ENCODE measurements around the gene KANSL3.

Gene KANSL3

DNA sequence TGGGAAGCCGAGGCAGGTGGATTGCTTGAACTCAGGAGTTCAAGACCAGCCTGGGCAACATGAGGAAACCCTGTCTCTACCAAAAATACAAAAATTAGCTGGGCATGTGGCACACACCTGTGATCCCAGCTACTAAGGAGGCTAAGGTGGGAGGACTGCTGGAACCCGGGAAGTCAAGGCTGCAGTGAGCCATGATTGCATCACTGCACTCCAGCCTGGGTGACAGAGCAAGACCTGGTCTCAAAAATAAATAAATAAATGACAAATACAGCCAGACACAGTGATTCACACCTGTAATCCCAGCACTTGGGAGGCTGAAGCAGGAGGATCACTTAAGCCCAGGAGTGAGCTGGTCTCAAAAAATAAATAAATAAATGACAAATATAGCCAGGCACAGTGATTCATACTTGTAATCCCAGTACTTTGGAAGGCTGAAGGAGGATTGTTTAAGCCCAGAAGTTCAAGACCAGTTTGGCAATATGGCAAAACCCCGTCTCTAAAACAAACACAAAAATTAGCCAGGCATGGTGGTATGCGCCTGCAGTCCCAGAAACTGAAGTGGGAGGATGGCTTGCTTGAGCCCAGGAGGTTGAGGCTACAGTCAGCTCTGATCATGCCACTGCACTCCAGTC is 6.2 kb downstream of the KANSL3 start:
- H3K9ac ChIP-seq (ENCODE audit: low read depth in 1 of 2, low read length in 2 of 2): no peak overlapping the region
- peaks cover 21 to 28% of the 10 kb centered on the region in 2 donors for H3K4me1 ChIP-seq (ENCODE audit: control insufficient read depth in 1 of 2, insufficient read depth in 2 of 2, low read length in 2 of 2)
- H3K27ac ChIP-seq (ENCODE audit: low read depth, low read length): no peak overlapping the region
- H3K4me3 ChIP-seq (ENCODE audit: low read depth in 1 of 2, low read length in 2 of 2): no peak overlapping the region
- peaks cover 14 to 33% of the 10 kb centered on the region in 2 donors for H3K36me3 ChIP-seq (ENCODE audit: control insufficient read depth in 1 of 2, insufficient read depth in 2 of 2, low read length in 2 of 2)
- no peaks in the 10 kb centered on the region for H3K27me3 ChIP-seq (ENCODE audit: control insufficient read depth in 1 of 2, insufficient read depth in 2 of 2, low read length in 2 of 2)
- no peaks in the 10 kb centered on the region for H3K9me3 ChIP-seq (ENCODE audit: control insufficient read depth in 1 of 2, low read length in 2 of 2)

DNA sequence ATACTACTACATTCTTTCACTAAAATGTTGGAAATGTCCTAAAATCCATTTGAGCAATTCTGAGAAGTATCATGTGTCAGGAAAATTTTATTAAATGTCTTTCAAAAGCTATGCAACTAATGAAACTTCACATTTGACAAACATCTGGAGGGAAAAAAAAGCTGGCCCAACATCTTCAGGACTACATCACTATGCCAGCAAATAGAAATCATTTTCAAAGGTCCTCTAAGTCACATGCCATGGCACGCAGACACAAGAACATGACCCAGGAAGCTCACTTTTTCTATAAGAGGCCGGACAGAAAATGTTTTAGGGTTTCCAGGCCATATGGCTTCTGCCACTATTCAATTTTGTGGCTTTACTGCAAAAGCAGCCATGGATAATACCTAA is 11.6 kb downstream of the KANSL3 start:
- no peak overlapping the region for H3K4me3 ChIP-seq (ENCODE audit: low read depth in 1 of 2, low read length in 2 of 2)
- H3K9ac ChIP-seq (ENCODE audit: low read depth in 1 of 2, low read length in 2 of 2): no peak overlapping the region
- H3K27ac ChIP-seq (ENCODE audit: low read depth, low read length): no peak overlapping the region
- H3K4me1 ChIP-seq (ENCODE audit: control insufficient read depth in 1 of 2, insufficient read depth in 2 of 2, low read length in 2 of 2): peaks cover 6 to 33% of the 10 kb centered on the region in 2 donors
- H3K27me3 ChIP-seq (ENCODE audit: control insufficient read depth in 1 of 2, insufficient read depth in 2 of 2, low read length in 2 of 2): no peaks in the 10 kb centered on the region
- peaks cover 14 to 37% of the 10 kb centered on the region in 2 donors for H3K36me3 ChIP-seq (ENCODE audit: control insufficient read depth in 1 of 2, insufficient read depth in 2 of 2, low read length in 2 of 2)
- H3K9me3 ChIP-seq (ENCODE audit: control insufficient read depth in 1 of 2, low read length in 2 of 2): no peaks in the 10 kb centered on the region

DNA sequence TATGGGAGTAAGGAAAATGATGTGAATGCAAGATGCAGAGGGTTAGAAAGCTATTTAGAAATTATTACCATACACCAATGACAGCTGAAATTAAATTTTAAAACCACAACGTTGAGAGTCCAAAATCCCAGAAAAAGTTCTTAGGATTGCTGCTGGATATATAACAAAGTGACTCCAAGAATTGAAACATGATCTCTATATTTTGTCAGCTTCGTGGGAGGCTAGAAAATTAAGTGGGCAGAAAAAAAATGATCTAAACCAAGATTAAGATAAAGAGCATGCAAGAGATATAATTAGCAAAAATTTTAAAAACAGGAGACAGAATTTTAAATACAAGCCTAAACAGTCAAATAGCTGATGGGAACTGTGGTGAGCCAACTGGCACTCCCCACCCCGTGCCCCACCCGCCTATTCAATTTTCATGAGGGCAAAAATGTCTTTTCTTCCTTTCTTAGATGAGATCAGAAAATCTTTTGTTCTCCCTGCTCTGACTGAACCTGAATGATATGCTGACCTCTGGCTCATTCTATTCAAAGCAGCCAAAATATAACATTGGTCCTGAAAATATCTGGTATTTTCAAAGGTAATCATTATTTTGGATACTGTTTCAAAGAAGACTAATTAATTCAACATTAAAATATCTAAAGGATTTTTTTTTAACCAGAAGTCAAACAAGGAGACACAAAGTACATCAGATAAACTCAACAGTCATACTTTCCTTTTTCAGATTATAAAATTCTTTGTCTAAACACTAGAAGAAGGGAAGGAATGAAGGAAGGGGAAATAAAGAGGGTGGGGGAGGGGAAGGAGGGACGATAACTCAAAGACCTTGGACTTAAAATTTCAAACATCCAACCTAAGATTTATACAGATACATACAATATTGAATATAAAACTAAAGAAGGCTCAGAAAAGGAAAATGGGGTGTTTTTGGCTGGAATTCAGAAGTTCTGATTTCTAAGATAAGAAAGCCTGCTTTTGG is 12.2 kb downstream of the KANSL3 start:
- H3K27ac ChIP-seq (ENCODE audit: low read depth, low read length): no peak overlapping the region
- H3K4me1 ChIP-seq (ENCODE audit: control insufficient read depth in 1 of 2, insufficient read depth in 2 of 2, low read length in 2 of 2): peaks cover 6 to 33% of the 10 kb centered on the region in 2 donors
- H3K36me3 ChIP-seq (ENCODE audit: control insufficient read depth in 1 of 2, insufficient read depth in 2 of 2, low read length in 2 of 2): peaks cover 8 to 31% of the 10 kb centered on the region in 2 donors
- no peak overlapping the region for H3K4me3 ChIP-seq (ENCODE audit: low read depth in 1 of 2, low read length in 2 of 2)
- H3K9me3 ChIP-seq (ENCODE audit: control insufficient read depth in 1 of 2, low read length in 2 of 2): no peaks in the 10 kb centered on the region
- no peaks in the 10 kb centered on the region for H3K27me3 ChIP-seq (ENCODE audit: control insufficient read depth in 1 of 2, insufficient read depth in 2 of 2, low read length in 2 of 2)
- no peak overlapping the region for H3K9ac ChIP-seq (ENCODE audit: low read depth in 1 of 2, low read length in 2 of 2)

DNA sequence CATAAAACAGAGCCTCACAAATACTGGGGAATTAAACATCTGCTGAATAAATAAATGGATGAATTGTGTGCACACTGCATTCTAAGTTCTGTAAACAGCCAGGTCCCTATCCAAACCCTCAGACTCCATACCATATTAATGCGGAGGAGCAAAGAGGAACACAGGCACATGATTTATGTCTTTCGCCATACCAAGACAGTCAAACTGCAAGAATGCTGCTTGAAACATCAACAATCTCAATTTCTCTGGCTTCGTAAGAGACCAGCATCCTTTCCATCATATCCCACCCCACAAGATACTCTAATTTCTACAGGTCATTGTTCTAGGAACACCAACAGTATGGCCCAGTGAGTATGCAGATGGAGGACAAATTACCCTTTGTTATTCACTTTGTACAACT is 15.0 kb downstream of the KANSL3 start:
- Histone ChIP-seq H3K4me3 (ENCODE audit: low read depth in 1 of 2, low read length in 2 of 2) (no peak overlapping the region), H3K36me3 (ENCODE audit: control insufficient read depth in 1 of 2, insufficient read depth in 2 of 2, low read length in 2 of 2) (peaks cover 12 to 30% of the 10 kb centered on the region in 2 donors), H3K4me1 (ENCODE audit: control insufficient read depth in 1 of 2, insufficient read depth in 2 of 2, low read length in 2 of 2) (peaks cover 4 to 32% of the 10 kb centered on the region in 2 donors), H3K9me3 (ENCODE audit: control insufficient read depth in 1 of 2, low read length in 2 of 2) (no peaks in the 10 kb centered on the region), H3K27ac (ENCODE audit: low read depth, low read length) (no peak overlapping the region), H3K27me3 (ENCODE audit: control insufficient read depth in 1 of 2, insufficient read depth in 2 of 2, low read length in 2 of 2) (no peaks in the 10 kb centered on the region), H3K9ac (ENCODE audit: low read depth in 1 of 2, low read length in 2 of 2) (no peak overlapping the region)

DNA sequence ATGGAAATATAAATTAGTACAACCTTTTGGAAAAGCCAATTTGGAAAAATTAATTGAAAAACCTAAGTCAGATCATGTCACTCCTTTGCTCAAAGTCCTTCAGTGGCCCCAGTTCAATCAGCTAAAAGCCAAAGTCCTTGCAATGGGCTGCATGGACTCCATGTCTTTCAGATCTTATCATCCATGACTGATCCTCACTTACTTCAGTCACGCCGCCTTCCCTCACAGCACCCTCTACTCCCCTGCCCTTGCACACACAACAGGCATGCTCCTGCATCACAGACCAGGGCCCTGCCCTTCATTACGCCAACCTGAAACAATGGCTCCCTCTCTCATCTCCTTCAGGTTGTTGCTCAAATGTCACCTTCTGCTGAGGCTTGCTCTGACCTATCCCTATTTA is 15.6 kb downstream of the KANSL3 start:
- Histone ChIP-seq H3K27me3 (ENCODE audit: control insufficient read depth in 1 of 2, insufficient read depth in 2 of 2, low read length in 2 of 2) (no peaks in the 10 kb centered on the region), H3K4me1 (ENCODE audit: control insufficient read depth in 1 of 2, insufficient read depth in 2 of 2, low read length in 2 of 2) (peaks cover 0 to 26% of the 10 kb centered on the region in 2 donors), H3K27ac (ENCODE audit: low read depth, low read length) (no peak overlapping the region), H3K4me3 (ENCODE audit: low read depth in 1 of 2, low read length in 2 of 2) (no peak overlapping the region), H3K9ac (ENCODE audit: low read depth in 1 of 2, low read length in 2 of 2) (no peak overlapping the region), H3K36me3 (ENCODE audit: control insufficient read depth in 1 of 2, insufficient read depth in 2 of 2, low read length in 2 of 2) (peaks cover 12 to 27% of the 10 kb centered on the region in 2 donors), H3K9me3 (ENCODE audit: control insufficient read depth in 1 of 2, low read length in 2 of 2) (no peaks in the 10 kb centered on the region)

DNA sequence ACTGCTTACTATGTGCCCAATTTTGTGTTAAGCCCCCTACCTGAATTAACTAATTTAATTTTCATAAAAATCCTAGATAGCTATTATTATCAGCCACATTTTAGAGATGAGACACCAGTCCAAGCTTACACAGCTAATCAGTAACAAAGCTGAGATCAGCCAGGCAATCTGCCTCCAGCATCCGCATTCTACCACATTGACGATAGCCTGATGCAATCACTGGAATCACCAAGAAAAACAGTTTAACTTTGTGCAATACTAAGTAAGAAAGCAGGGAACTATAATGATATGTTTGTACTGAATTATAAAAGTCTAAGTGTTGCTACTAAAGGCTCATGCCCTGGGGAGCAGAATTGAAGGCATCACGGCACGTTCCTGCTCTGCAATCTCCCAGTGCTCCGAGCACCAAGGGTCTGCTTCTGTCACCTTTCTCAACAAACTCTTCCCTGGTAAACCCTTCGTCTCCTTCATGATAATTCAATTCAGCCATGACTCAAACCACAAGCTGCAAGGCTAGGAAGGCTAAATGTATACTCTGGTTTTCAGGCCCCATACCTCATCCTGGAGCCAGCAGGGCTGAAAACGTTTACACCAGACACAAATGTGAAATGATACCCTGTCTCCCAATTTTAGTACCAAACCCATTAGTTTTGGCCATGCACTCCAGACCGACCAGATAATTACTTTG is 19.4 kb downstream of the KANSL3 start:
- Histone ChIP-seq H3K36me3 (ENCODE audit: control insufficient read depth in 1 of 2, insufficient read depth in 2 of 2, low read length in 2 of 2) (peaks cover 27 to 32% of the 10 kb centered on the region in 2 donors), H3K4me1 (ENCODE audit: control insufficient read depth in 1 of 2, insufficient read depth in 2 of 2, low read length in 2 of 2) (peaks cover 0 to 8% of the 10 kb centered on the region in 2 donors), H3K4me3 (ENCODE audit: low read depth in 1 of 2, low read length in 2 of 2) (no peak overlapping the region), H3K27ac (ENCODE audit: low read depth, low read length) (no peak overlapping the region), H3K9ac (ENCODE audit: low read depth in 1 of 2, low read length in 2 of 2) (no peak overlapping the region), H3K9me3 (ENCODE audit: control insufficient read depth in 1 of 2, low read length in 2 of 2) (no peaks in the 10 kb centered on the region), H3K27me3 (ENCODE audit: control insufficient read depth in 1 of 2, insufficient read depth in 2 of 2, low read length in 2 of 2) (no peaks in the 10 kb centered on the region)

DNA sequence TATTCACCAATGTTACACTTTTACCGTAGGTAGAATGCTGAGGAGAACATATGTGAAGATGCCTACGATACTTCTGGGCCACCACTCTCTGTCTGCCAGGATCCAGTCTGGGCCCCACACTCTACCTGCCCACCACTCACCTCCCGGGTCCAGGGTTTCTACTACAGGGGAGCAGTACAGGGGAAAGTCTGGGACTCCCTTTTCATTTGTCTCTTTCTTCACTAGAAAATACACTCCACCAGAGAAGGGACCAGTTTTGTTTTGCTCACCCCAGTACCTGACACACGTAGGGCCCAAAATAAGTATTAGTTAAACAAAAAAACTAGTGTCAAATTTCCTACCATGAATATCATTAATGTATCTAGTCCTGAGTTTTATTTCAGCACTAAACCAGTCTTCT is 21.1 kb downstream of the KANSL3 start:
- no peak overlapping the region for H3K4me3 ChIP-seq (ENCODE audit: low read depth in 1 of 2, low read length in 2 of 2)
- H3K36me3 ChIP-seq (ENCODE audit: control insufficient read depth in 1 of 2, insufficient read depth in 2 of 2, low read length in 2 of 2): peaks cover 35 to 46% of the 10 kb centered on the region in 2 donors
- H3K27me3 ChIP-seq (ENCODE audit: control insufficient read depth in 1 of 2, insufficient read depth in 2 of 2, low read length in 2 of 2): no peaks in the 10 kb centered on the region
- no peak overlapping the region for H3K9ac ChIP-seq (ENCODE audit: low read depth in 1 of 2, low read length in 2 of 2)
- H3K27ac ChIP-seq (ENCODE audit: low read depth, low read length): no peak overlapping the region
- H3K9me3 ChIP-seq (ENCODE audit: control insufficient read depth in 1 of 2, low read length in 2 of 2): no peaks in the 10 kb centered on the region
- no peaks in the 10 kb centered on the region for H3K4me1 ChIP-seq (ENCODE audit: control insufficient read depth in 1 of 2, insufficient read depth in 2 of 2, low read length in 2 of 2)

DNA sequence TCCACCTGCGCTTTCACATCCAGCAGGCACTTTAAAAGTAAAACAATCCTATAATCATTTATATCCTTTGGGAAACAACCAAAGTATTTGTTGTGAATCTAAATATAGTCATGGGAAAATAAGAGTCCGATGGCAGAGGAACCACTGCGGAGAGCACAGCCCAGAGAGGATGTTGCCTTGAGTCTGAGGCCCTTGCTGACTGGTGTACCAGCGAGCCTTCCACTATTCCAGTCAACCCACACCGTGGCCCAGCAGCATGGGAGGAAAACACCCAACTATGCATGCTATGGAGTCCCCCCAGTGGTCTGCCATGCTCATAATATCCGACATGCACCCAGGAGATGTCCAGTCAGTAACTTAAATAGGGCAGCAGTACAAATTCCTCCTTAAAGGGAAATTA is 21.6 kb downstream of the KANSL3 start:
- H3K36me3 ChIP-seq (ENCODE audit: control insufficient read depth in 1 of 2, insufficient read depth in 2 of 2, low read length in 2 of 2): peaks cover 38 to 50% of the 10 kb centered on the region in 2 donors
- no peaks in the 10 kb centered on the region for H3K4me1 ChIP-seq (ENCODE audit: control insufficient read depth in 1 of 2, insufficient read depth in 2 of 2, low read length in 2 of 2)
- H3K4me3 ChIP-seq (ENCODE audit: low read depth in 1 of 2, low read length in 2 of 2): no peak overlapping the region
- H3K9ac ChIP-seq (ENCODE audit: low read depth in 1 of 2, low read length in 2 of 2): no peak overlapping the region
- H3K27ac ChIP-seq (ENCODE audit: low read depth, low read length): no peak overlapping the region
- no peaks in the 10 kb centered on the region for H3K27me3 ChIP-seq (ENCODE audit: control insufficient read depth in 1 of 2, insufficient read depth in 2 of 2, low read length in 2 of 2)
- H3K9me3 ChIP-seq (ENCODE audit: control insufficient read depth in 1 of 2, low read length in 2 of 2): no peaks in the 10 kb centered on the region

DNA sequence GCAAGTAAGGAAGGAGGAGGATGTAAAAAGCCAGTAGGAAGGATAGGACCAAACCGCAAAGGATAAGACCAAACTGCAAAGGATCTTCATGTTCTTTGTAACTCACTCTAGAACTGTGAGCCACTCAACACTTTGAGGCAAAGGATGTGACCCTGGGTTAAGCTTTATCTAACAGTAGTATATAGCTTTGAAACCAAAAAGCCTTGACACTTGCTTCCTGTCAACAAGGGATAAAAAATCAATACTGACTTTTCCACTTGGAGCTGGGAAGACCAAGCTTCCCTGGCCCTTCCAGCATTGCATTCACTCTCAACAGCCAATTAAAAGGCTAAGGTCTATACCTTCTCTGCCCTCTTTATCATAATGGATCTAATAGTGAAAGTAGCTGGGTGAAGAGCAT is 22.0 kb downstream of the KANSL3 start:
- no peak overlapping the region for H3K27ac ChIP-seq (ENCODE audit: low read depth, low read length)
- H3K4me3 ChIP-seq (ENCODE audit: low read depth in 1 of 2, low read length in 2 of 2): no peak overlapping the region
- no peaks in the 10 kb centered on the region for H3K4me1 ChIP-seq (ENCODE audit: control insufficient read depth in 1 of 2, insufficient read depth in 2 of 2, low read length in 2 of 2)
- H3K9me3 ChIP-seq (ENCODE audit: control insufficient read depth in 1 of 2, low read length in 2 of 2): no peaks in the 10 kb centered on the region
- no peaks in the 10 kb centered on the region for H3K27me3 ChIP-seq (ENCODE audit: control insufficient read depth in 1 of 2, insufficient read depth in 2 of 2, low read length in 2 of 2)
- no peak overlapping the region for H3K9ac ChIP-seq (ENCODE audit: low read depth in 1 of 2, low read length in 2 of 2)
- H3K36me3 ChIP-seq (ENCODE audit: control insufficient read depth in 1 of 2, insufficient read depth in 2 of 2, low read length in 2 of 2): peaks cover 42 to 55% of the 10 kb centered on the region in 2 donors

Measured in duodenal mucosa (tissue), 2 donors.